Naive thymus-derived CD4-positive, alpha-beta T cell (primary cell): Measurements from ENCODE around the gene DOCK2. TPM values are rescaled to one million over a fixed set of nuclear protein-coding genes. Genes with fewer than 3 reads are reported as not detected.
A peak's percentile ranks its signal among the peaks of the same experiment; 100 is the strongest.

Experiments used
- ATAC-seq: fragments of 150-1000 bp; cut with Tn5 transposase; 2 replicates; pipeline ENCODE4 v1.10.0; 2021; ENCODE audit warnings: mild to moderate bottlenecking, moderate library complexity
- CTCF ChIA-PET: fragments of 350-600 bp; sonication (Branson Sonifier 250); formaldehyde crosslinking; loops from one replicate; lab custom pipeline; 2021; ENCODE audit warnings: antibody characterized with exemption; lab: Charles Lee
- POLR2A ChIA-PET: fragments of 350-600 bp; sonication (Branson Sonifier 250); formaldehyde crosslinking; loops from one replicate; lab custom pipeline; 2021; ENCODE audit warnings: antibody characterized with exemption, inconsistent platforms; lab: Charles Lee
- DNase-seq, 9 donors: peaks; one replicate each; pipeline versions ENCODE4 v3.0.0 to v3.0.0-alpha.2; 2020 to 2022; ENCODE audit warnings: mixed read lengths in 1 of 9
- H3K27ac ChIP-seq: one replicate; pipeline ENCODE4 v1.7.0; 2013; ENCODE audit warnings: mild to moderate bottlenecking, low read depth, low read length, moderate library complexity
- H3K27me3 ChIP-seq, 2 donors: one replicate each; pipeline ENCODE4 v1.7.0; 2013; ENCODE audit warnings: low read length in 2 of 2, mild to moderate bottlenecking in 2 of 2, moderate library complexity in 2 of 2; ENCODE audit not compliant: control insufficient read depth in 2 of 2, insufficient read depth in 2 of 2
- H3K36me3 ChIP-seq, 3 experiments: 1 replicate in 2 of 3; 2 replicates in 1 of 3; pipeline ENCODE4 v1.7.0; 2013; ENCODE audit warnings: low read length in 3 of 3, mild to moderate bottlenecking in 3 of 3, moderate library complexity in 1 of 3; ENCODE audit not compliant: insufficient read depth in 3 of 3, control insufficient read depth in 2 of 3
- H3K4me1 ChIP-seq, 2 donors: one replicate each; pipeline ENCODE4 v1.7.0; 2013; ENCODE audit warnings: low read length in 2 of 2, mild to moderate bottlenecking in 2 of 2, moderate library complexity in 1 of 2; ENCODE audit not compliant: control insufficient read depth in 2 of 2, insufficient read depth in 2 of 2
- H3K4me3 ChIP-seq: 2 replicates; pipeline ENCODE4 v1.7.0; 2013; ENCODE audit warnings: mild to moderate bottlenecking, low read length
- H3K9me3 ChIP-seq, 3 experiments: 1 replicate in 2 of 3; 2 replicates in 1 of 3; pipeline ENCODE4 v1.7.0; 2013; ENCODE audit warnings: low read length in 3 of 3; ENCODE audit not compliant: control insufficient read depth in 2 of 3
- H3K27ac Mint-ChIP-seq, 9 donors: one replicate each; pipeline ENCODE4 v1.8.0; 2020 to 2022; ENCODE audit warnings: mixed read lengths in 9 of 9, mild to moderate bottlenecking in 8 of 9, moderate library complexity in 5 of 9, inconsistent platforms in 2 of 9
- H3K27me3 Mint-ChIP-seq, 5 donors: one replicate each; pipeline ENCODE4 v1.8.0; 2021 to 2022; ENCODE audit warnings: mixed read lengths in 5 of 5, mild to moderate bottlenecking in 1 of 5
- H3K36me3 Mint-ChIP-seq, 5 donors: one replicate each; pipeline ENCODE4 v1.8.0; 2020 to 2022; ENCODE audit warnings: mixed read lengths in 5 of 5, mild to moderate bottlenecking in 3 of 5, inconsistent platforms in 1 of 5
- H3K4me1 Mint-ChIP-seq, 7 donors: one replicate each; pipeline ENCODE4 v1.8.0; 2020 to 2022; ENCODE audit warnings: mixed read lengths in 7 of 7, mild to moderate bottlenecking in 3 of 7, inconsistent platforms in 1 of 7
- H3K4me3 Mint-ChIP-seq, 10 donors: one replicate each; pipeline ENCODE4 v1.8.0; 2020 to 2022; ENCODE audit warnings: mild to moderate bottlenecking in 10 of 10, mixed read lengths in 10 of 10, moderate library complexity in 6 of 10, inconsistent platforms in 2 of 10
- H3K9me3 Mint-ChIP-seq, 11 donors: one replicate each; pipeline ENCODE4 v1.8.0; 2020 to 2022; ENCODE audit warnings: mixed read lengths in 11 of 11, mild to moderate bottlenecking in 4 of 11, inconsistent platforms in 1 of 11, moderate library complexity in 1 of 11
- intact Hi-C, 2 donors: fragments of 100-400 bp; cut with micrococcal nuclease; formaldehyde crosslinking; loops; one replicate each; pipeline ENCODE4 v1.15.1; 2023
- polyA plus RNA-seq, 2 donors: library from polyadenylated mRNA; unstranded; fragments of 300-500 nt; fragmentation: Illumina TruSeq; gene quantifications; one replicate each; pipeline ENCODE4 v1.2.3, GENCODE V29; 2021
- total RNA-seq, 6 experiments: library from RNA in 5 of 6; stranded (reverse) in 5 of 6; gene quantifications; 1 replicate in 5 of 6; 2 replicates in 1 of 6; pipeline ENCODE4 v1.2.3 and lab custom pipeline; 2021 to 2026

Gene DOCK2
- total and polyA plus RNA-seq, 7 experiments from 2014 or later = 63.7 to 345 (median 202) TPM

- ChIA-PET POLR2A (no interaction called here), CTCF (no interaction called here)
- H3K27ac Mint-ChIP-seq = peak overlapping the region in 2 of 9 donors; percentile 36 to 38
- no peaks in the 10 kb centered on the region for H3K4me1 ChIP-seq
- peak overlapping the region in 2 of 10 donors; percentile 18 to 21 for H3K4me3 Mint-ChIP-seq
- H3K27ac ChIP-seq = no peak overlapping the region
- no peaks in the 10 kb centered on the region for H3K27me3 Mint-ChIP-seq
- no peak for DNase-seq
- peaks cover 8 to 70% (median 31%) of the 10 kb centered on the region in 5 donors for H3K36me3 Mint-ChIP-seq
- H3K9me3 ChIP-seq = no peaks in the 10 kb centered on the region
- intact Hi-C loops = no loop called here
- no peak for ATAC-seq
- no peak overlapping the region for H3K4me3 ChIP-seq
- H3K27me3 ChIP-seq = no peaks in the 10 kb centered on the region
- peaks cover 2 to 32% (median 7%) of the 10 kb centered on the region in 7 donors for H3K4me1 Mint-ChIP-seq
- peaks cover 0 to 40% (median 5%) of the 10 kb centered on the region in 3 experiments for H3K36me3 ChIP-seq
- H3K9me3 Mint-ChIP-seq = peaks cover 0 to 2% (median 0%) of the 10 kb centered on the region in 11 donors
Observed at GRCh38 chr5:169781420-169782345, 144.6 kb downstream of the DOCK2 start.

DNA sequence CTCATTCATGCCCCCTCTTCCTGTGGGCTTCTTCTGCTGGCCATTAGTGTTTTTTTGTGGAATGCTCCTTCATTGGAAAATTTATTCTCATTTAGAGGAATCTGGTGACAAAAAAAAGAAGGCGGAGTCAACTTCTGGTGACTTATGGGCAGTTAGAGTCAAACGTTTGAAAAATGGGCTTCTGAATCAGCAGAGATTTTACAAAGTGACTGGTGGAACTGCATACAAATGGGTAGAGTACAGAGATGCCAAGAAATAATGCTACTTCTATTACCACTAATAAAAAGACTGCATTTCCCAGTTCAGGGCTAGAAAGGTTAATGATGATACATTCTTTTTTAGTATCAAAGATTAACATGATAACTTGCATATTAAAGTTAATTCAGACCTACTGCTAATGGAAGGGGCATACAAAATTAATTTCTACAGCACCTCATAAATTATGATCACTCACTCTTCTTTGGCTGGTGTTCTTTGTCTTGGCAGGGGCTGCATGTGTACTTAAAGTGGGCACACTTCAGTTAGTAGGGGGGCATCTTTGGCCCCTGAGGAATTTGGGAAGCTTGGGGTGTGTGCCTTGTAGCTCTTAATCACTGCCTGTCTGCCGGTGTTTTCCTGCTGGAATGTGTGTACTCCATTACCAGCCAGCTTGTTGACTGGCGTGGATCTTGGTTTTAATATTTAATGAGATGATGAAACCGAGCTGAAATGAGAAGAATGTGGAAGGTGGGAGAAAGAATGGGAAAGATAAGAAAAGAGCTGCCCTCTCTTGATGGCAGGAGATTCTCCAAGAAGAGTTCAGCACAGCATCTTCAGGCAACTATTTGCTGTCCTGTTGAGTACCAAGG lies 148.9 kb downstream of the DOCK2 start:
- DNase-seq (no peak), ATAC-seq (no peak)
- Mint-ChIP-seq H3K9me3 (peaks cover 0 to 2% (median 0%) of the 10 kb centered on the region in 11 donors), H3K36me3 (peaks cover 12 to 76% (median 37%) of the 10 kb centered on the region in 5 donors), H3K27ac (peak overlapping the region in 2 of 9 donors; percentile 14 to 34), H3K27me3 (no peaks in the 10 kb centered on the region), H3K4me3 (no peak overlapping the region), H3K4me1 (peaks cover 0 to 14% (median 8%) of the 10 kb centered on the region in 7 donors)
- Histone ChIP-seq H3K9me3 (no peaks in the 10 kb centered on the region), H3K27ac (no peak overlapping the region), H3K4me3 (no peak overlapping the region), H3K27me3 (no peaks in the 10 kb centered on the region), H3K36me3 (peaks cover 0 to 34% (median 5%) of the 10 kb centered on the region in 3 experiments), H3K4me1 (no peaks in the 10 kb centered on the region)
- CTCF ChIA-PET = no interaction called here
- POLR2A ChIA-PET = no interaction called here
- intact Hi-C loops = no loop called here

DNA sequence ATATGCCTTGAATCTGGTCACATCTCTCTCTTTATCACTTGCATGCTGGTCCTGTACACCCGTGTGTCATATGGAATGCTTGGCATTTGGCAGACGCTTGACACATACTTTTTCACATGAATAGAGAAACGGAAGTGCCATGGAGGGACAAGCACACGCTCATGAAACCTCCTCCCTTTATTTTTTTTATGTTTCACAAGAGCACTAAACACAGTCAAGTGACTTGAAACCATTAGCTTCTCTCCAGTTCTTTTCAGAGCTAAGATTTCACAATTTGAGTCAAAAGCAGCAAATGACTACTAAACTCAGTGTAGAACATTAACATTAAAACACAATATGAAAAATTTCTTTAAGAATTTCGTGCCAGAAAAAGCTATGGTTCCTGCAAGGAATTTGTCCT lies 151.1 kb downstream of the DOCK2 start:
- Mint-ChIP-seq H3K36me3 (peaks cover 12 to 74% (median 44%) of the 10 kb centered on the region in 5 donors), H3K4me3 (no peak overlapping the region), H3K4me1 (peaks cover 0 to 9% (median 3%) of the 10 kb centered on the region in 7 donors), H3K27ac (peak overlapping the region in 2 of 9 donors; percentile 3 to 12), H3K9me3 (peaks cover 0 to 2% (median 0%) of the 10 kb centered on the region in 11 donors), H3K27me3 (no peaks in the 10 kb centered on the region)
- Histone ChIP-seq H3K27ac (no peak overlapping the region), H3K4me3 (no peak overlapping the region), H3K9me3 (no peaks in the 10 kb centered on the region), H3K27me3 (no peaks in the 10 kb centered on the region), H3K4me1 (no peaks in the 10 kb centered on the region), H3K36me3 (peaks cover 0 to 49% (median 3%) of the 10 kb centered on the region in 3 experiments)
- ATAC-seq (peak; percentile 27), DNase-seq (no peak)
- intact Hi-C loops = no loop called here
- ChIA-PET CTCF (no interaction called here), POLR2A (no interaction called here)

DNA sequence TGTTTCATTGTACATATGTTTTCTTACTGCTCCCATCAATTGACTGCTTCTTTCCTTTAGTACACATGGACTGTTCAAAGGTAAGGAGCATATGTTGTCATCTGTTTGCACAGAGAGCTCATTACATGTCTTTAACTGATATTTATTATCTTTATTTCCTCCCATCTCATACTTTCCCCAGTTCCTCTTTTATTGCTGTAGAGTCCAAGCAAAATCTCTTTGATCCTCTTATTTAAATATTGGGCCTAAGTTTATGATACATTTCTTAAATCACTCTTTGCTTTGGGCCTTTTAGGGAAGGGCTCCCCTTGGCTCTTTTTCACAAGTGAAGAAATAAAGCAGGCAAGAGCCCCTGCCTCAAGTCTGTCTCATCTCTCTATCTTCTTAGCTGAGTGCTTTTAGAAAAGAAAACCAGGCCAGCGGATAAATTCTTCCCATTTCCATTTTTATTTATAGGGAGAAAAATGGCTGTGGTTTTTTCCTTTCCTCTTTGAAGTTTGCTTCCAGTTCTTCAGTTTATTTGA lies 152.4 kb downstream of the DOCK2 start:
- Histone ChIP-seq H3K9me3 (no peaks in the 10 kb centered on the region), H3K4me3 (no peak overlapping the region), H3K4me1 (no peaks in the 10 kb centered on the region), H3K27ac (no peak overlapping the region), H3K36me3 (peaks cover 3 to 55% (median 3%) of the 10 kb centered on the region in 3 experiments), H3K27me3 (no peaks in the 10 kb centered on the region)
- peaks cover 18 to 78% (median 52%) of the 10 kb centered on the region in 5 donors for H3K36me3 Mint-ChIP-seq
- ATAC-seq = no peak
- H3K27me3 Mint-ChIP-seq = no peaks in the 10 kb centered on the region
- H3K4me3 Mint-ChIP-seq = no peak overlapping the region
- intact Hi-C loops = no loop called here
- peaks cover 0 to 2% (median 0%) of the 10 kb centered on the region in 11 donors for H3K9me3 Mint-ChIP-seq
- CTCF ChIA-PET = no interaction called here
- POLR2A ChIA-PET = no interaction called here
- peaks cover 0 to 20% (median 3%) of the 10 kb centered on the region in 7 donors for H3K4me1 Mint-ChIP-seq
- H3K27ac Mint-ChIP-seq = peak overlapping the region in 1 of 9 donors; percentile 18
- no peak for DNase-seq

DNA sequence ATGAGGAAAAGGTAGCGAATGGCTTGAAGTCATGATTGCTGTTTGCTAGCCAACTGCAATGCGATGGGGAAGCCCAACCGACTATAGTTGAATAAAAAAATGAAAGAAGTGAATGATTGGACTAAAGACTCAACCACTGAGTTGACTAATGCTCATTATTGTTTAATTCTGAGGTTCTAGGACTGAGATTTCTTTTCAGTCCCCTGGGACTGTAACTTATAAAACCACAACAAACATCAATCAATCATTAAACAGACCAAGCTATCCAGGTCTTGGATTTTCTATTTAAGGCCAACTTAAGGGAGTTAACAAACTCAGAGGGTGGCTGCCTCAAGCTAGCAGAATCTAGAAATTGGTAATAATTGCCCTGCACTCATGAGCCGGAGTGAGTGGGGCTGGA lies 154.2 kb downstream of the DOCK2 start:
- H3K4me1 Mint-ChIP-seq = peaks cover 0 to 21% (median 8%) of the 10 kb centered on the region in 7 donors
- no peaks in the 10 kb centered on the region for H3K27me3 Mint-ChIP-seq
- ATAC-seq (no peak), DNase-seq (no peak)
- ChIA-PET CTCF (interaction anchor here (0.6 kb wide), 1 partner anchor 13 kb away, joined by 3 read pairs; no protein-coding TSS in a partner anchor), POLR2A (no interaction called here)
- H3K9me3 Mint-ChIP-seq = no peaks in the 10 kb centered on the region
- intact Hi-C loops = no loop called here
- H3K27ac Mint-ChIP-seq = no peak overlapping the region
- H3K4me1 ChIP-seq = no peaks in the 10 kb centered on the region
- H3K27ac ChIP-seq = no peak overlapping the region
- no peaks in the 10 kb centered on the region for H3K27me3 ChIP-seq
- H3K4me3 Mint-ChIP-seq = no peak overlapping the region
- no peaks in the 10 kb centered on the region for H3K9me3 ChIP-seq
- peaks cover 3 to 54% (median 3%) of the 10 kb centered on the region in 3 experiments for H3K36me3 ChIP-seq
- H3K4me3 ChIP-seq = no peak overlapping the region
- peaks cover 19 to 76% (median 48%) of the 10 kb centered on the region in 5 donors for H3K36me3 Mint-ChIP-seq

DNA sequence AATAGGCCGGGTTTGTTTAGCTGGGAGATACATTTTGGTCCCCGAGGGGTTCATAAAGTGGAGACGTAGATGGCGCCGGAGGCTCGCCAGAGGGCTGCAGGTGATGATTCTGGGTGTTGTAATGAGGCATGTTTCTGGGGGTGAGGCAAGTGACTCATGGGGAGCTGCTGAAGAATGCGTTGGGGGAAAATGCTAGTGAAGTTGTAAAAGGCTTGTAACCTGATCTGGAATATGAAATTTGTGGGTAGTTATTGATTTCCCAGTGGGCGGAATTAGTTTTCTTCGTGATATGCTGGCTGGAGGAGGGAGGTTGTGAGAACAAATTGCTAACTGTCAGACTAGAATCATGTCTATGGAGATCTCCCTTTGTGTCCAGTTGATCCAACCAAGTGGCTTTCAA lies 158.3 kb downstream of the DOCK2 start:
- POLR2A ChIA-PET = no interaction called here
- DNase-seq = no peak
- intact Hi-C loops = no loop called here
- Mint-ChIP-seq H3K4me1 (peaks cover 0 to 34% (median 10%) of the 10 kb centered on the region in 7 donors), H3K4me3 (no peak overlapping the region), H3K36me3 (peaks cover 23 to 74% (median 41%) of the 10 kb centered on the region in 5 donors), H3K27me3 (no peaks in the 10 kb centered on the region), H3K9me3 (no peaks in the 10 kb centered on the region), H3K27ac (peak overlapping the region in 1 of 9 donors; percentile 5)
- H3K9me3 ChIP-seq = no peaks in the 10 kb centered on the region
- no peaks in the 10 kb centered on the region for H3K27me3 ChIP-seq
- CTCF ChIA-PET = no interaction called here
- no peaks in the 10 kb centered on the region for H3K4me1 ChIP-seq
- no peak for ATAC-seq
- no peak overlapping the region for H3K27ac ChIP-seq
- peaks cover 3 to 54% (median 3%) of the 10 kb centered on the region in 3 experiments for H3K36me3 ChIP-seq
- no peak overlapping the region for H3K4me3 ChIP-seq
